UCSD-AML1 (cell line): Measurements from ENCODE around the gene RPL29.

Source experiments
- DNase-seq: peaks from one replicate; lab custom pipeline; 2025; ENCODE audit not compliant: unreplicated experiment; lab: John Stamatoyannopoulos, UW

Gene RPL29

GRCh38 chr3:51983578-51984268 lies 12.0 kb downstream of the RPL29 start:
- DNase-seq: no peak

- peak; percentile 91 for DNase-seq
Observed at GRCh38 chr3:51982838-51983577, 12.7 kb downstream of the RPL29 start, which contains the start of gene ACY1. TSS of gene ACY1 (plus strand) at chr3:51983535. CDS start at chr3:51984065, 530 bp downstream.

GRCh38 chr3:51982352-51982837 lies 13.3 kb downstream of the RPL29 start:
- DNase-seq: peak; percentile 72

GRCh38 chr3:51980253-51980652 lies 15.4 kb downstream of the RPL29 start:
- DNase-seq: no peak

- DNase-seq: no peak
Observed at GRCh38 chr3:51978143-51978502, 17.6 kb downstream of the RPL29 start.

- no peak for DNase-seq
Observed at GRCh38 chr3:51977446-51978142, 18.1 kb downstream of the RPL29 start.

- no peak for DNase-seq
Observed at GRCh38 chr3:51975852-51976549, 19.7 kb downstream of the RPL29 start.

- DNase-seq: peak; percentile 74
Observed at GRCh38 chr3:51974963-51975851, 20.5 kb downstream of the RPL29 start, which contains the start of gene ABHD14A. TSS of gene ABHD14A (plus strand) at chr3:51975064. CDS start at chr3:51975136, 72 bp downstream.

GRCh38 chr3:51974277-51974962 lies 21.3 kb downstream of the RPL29 start:
- no peak for DNase-seq

GRCh38 chr3:51971350-51971749 lies 24.3 kb downstream of the RPL29 start:
- DNase-seq: no peak

- DNase-seq: no peak
Observed at GRCh38 chr3:51970606-51971300, 24.9 kb downstream of the RPL29 start.

- no peak for DNase-seq
Observed at GRCh38 chr3:51969841-51970240, 25.9 kb downstream of the RPL29 start.

GRCh38 chr3:51968883-51969678 lies 26.6 kb downstream of the RPL29 start:
- no peak for DNase-seq

- no peak for DNase-seq
Observed at GRCh38 chr3:51968170-51968775, 27.4 kb downstream of the RPL29 start.

GRCh38 chr3:51967384-51968169 lies 28.1 kb downstream of the RPL29 start, which contains the start of gene PCBP4:
TSS of gene PCBP4 (minus strand) at chr3:51967454. CDS start at chr3:51961240, 6,214 bp downstream.
- no peak for DNase-seq

GRCh38 chr3:51966922-51967383 lies 28.7 kb downstream of the RPL29 start:
- DNase-seq: no peak

- no peak for DNase-seq
Observed at GRCh38 chr3:51966486-51966885, 29.2 kb downstream of the RPL29 start.
